Parathyroid adenoma (tissue), 2 donors: ENCODE measurements around the gene CREB3L2.
A peak's percentile ranks its signal among the peaks of the same experiment; 100 is the strongest.

ENCODE experiments used
- H2AFZ ChIP-seq: fragments of 300-600 bp; sonication (generic); one replicate; pipeline ENCODE4 v1.7.0; 2017; ENCODE audit warnings: antibody characterized with exemption, mild to moderate bottlenecking
- H3K27ac ChIP-seq: fragments of 300-600 bp; sonication (generic); one replicate; pipeline ENCODE4 v1.7.0; 2017
- H3K27me3 ChIP-seq: fragments of 300-600 bp; sonication (generic); one replicate; pipeline ENCODE4 v1.7.0; 2017; ENCODE audit warnings: low read length; ENCODE audit not compliant: control insufficient read depth, insufficient read depth
- H3K36me3 ChIP-seq: fragments of 300-600 bp; sonication (generic); one replicate; pipeline ENCODE4 v1.7.0; 2017; ENCODE audit warnings: low read length; ENCODE audit not compliant: control insufficient read depth, insufficient read depth
- H3K4me1 ChIP-seq: fragments of 300-600 bp; sonication (generic); one replicate; pipeline ENCODE4 v1.7.0; 2017; ENCODE audit warnings: control low read depth
- H3K4me2 ChIP-seq: fragments of 300-600 bp; sonication (generic); one replicate; pipeline ENCODE4 v1.7.0; 2017; ENCODE audit warnings: low read length
- H3K4me3 ChIP-seq: fragments of 300-600 bp; sonication (generic); one replicate; pipeline ENCODE4 v1.7.0; 2017; ENCODE audit warnings: low read depth, low read length
- H3K79me2 ChIP-seq: fragments of 300-600 bp; sonication (generic); one replicate; pipeline ENCODE4 v1.7.0; 2017; ENCODE audit warnings: control low read depth
- H3K9ac ChIP-seq: fragments of 300-600 bp; sonication (generic); one replicate; pipeline ENCODE4 v1.7.0; 2017; ENCODE audit warnings: mild to moderate bottlenecking
- H3K9me3 ChIP-seq: fragments of 300-600 bp; sonication (generic); one replicate; pipeline ENCODE4 v1.7.0; 2017; ENCODE audit warnings: low read length; ENCODE audit not compliant: control insufficient read depth
- CTCF ChIP-seq: fragments of 300-600 bp; sonication (generic); IDR thresholded peaks from one replicate; pipeline ENCODE4 v1.7.0; 2017; ENCODE audit warnings: antibody characterized with exemption, mild to moderate bottlenecking
- donor health status: primary hyperparathyroidism.

The CREB3L2 gene

GRCh38 chr7:137916980-137917645 lies 84.8 kb downstream of the CREB3L2 start:
- H2AFZ ChIP-seq: no peak overlapping the region
- TF ChIP-seq CTCF: no peak

GRCh38 chr7:137916564-137916963 lies 85.3 kb downstream of the CREB3L2 start:
- no peak overlapping the region for H3K4me3 ChIP-seq
- H3K9me3 ChIP-seq: no peaks in the 10 kb centered on the region
- peak overlapping the region; percentile 76 for H3K27ac ChIP-seq
- H3K27me3 ChIP-seq: no peaks in the 10 kb centered on the region
- no peak overlapping the region for H3K4me2 ChIP-seq
- no peak overlapping the region for H3K9ac ChIP-seq
- no peak overlapping the region for H2AFZ ChIP-seq
- H3K79me2 ChIP-seq: peaks cover 22% of the 10 kb centered on the region
- no peaks in the 10 kb centered on the region for H3K36me3 ChIP-seq
- peaks cover 16% of the 10 kb centered on the region for H3K4me1 ChIP-seq
- TF ChIP-seq CTCF: no peak

More at GRCh38 chr7:137916980-137917645, 84.8 kb downstream of the CREB3L2 start:
- peaks cover 16% of the 10 kb centered on the region for H3K4me1 ChIP-seq
- H3K27me3 ChIP-seq: no peaks in the 10 kb centered on the region
- H3K36me3 ChIP-seq: no peaks in the 10 kb centered on the region
- H3K4me3 ChIP-seq: no peak overlapping the region
- H3K27ac ChIP-seq: peak overlapping the region; percentile 76
- H3K79me2 ChIP-seq: peaks cover 23% of the 10 kb centered on the region
- H3K4me2 ChIP-seq: no peak overlapping the region
- H3K9ac ChIP-seq: no peak overlapping the region
- H3K9me3 ChIP-seq: no peaks in the 10 kb centered on the region

- H3K9ac ChIP-seq: no peak overlapping the region
- TF ChIP-seq CTCF: no peak
- no peak overlapping the region for H3K4me3 ChIP-seq
- H3K4me1 ChIP-seq: peaks cover 11% of the 10 kb centered on the region
- no peaks in the 10 kb centered on the region for H3K9me3 ChIP-seq
- H3K79me2 ChIP-seq: peaks cover 20% of the 10 kb centered on the region
- no peaks in the 10 kb centered on the region for H3K36me3 ChIP-seq
- H2AFZ ChIP-seq: no peak overlapping the region
- H3K27ac ChIP-seq: no peak overlapping the region
- no peaks in the 10 kb centered on the region for H3K27me3 ChIP-seq
- H3K4me2 ChIP-seq: no peak overlapping the region
These were observed 86.6 kb downstream of the CREB3L2 start for GRCh38 chr7:137915266-137915665.

- H3K4me1 ChIP-seq: peaks cover 11% of the 10 kb centered on the region
- H3K79me2 ChIP-seq: peaks cover 14% of the 10 kb centered on the region
- no peak for TF ChIP-seq CTCF
- no peaks in the 10 kb centered on the region for H3K9me3 ChIP-seq
- no peak overlapping the region for H2AFZ ChIP-seq
- no peak overlapping the region for H3K9ac ChIP-seq
- no peak overlapping the region for H3K27ac ChIP-seq
- no peaks in the 10 kb centered on the region for H3K36me3 ChIP-seq
- H3K4me3 ChIP-seq: no peak overlapping the region
- H3K27me3 ChIP-seq: no peaks in the 10 kb centered on the region
- H3K4me2 ChIP-seq: no peak overlapping the region
These were observed 87.9 kb downstream of the CREB3L2 start for GRCh38 chr7:137913985-137914384.

GRCh38 chr7:137909042-137909441 lies 92.8 kb downstream of the CREB3L2 start:
- Histone ChIP-seq H3K4me3 (no peak overlapping the region), H3K4me1 (no peaks in the 10 kb centered on the region), H3K79me2 (peaks cover 11% of the 10 kb centered on the region), H3K27ac (no peak overlapping the region), H3K9me3 (no peaks in the 10 kb centered on the region), H3K36me3 (no peaks in the 10 kb centered on the region), H3K4me2 (no peak overlapping the region), H3K9ac (no peak overlapping the region), H3K27me3 (no peaks in the 10 kb centered on the region), H2AFZ (no peak overlapping the region)
- no peak for TF ChIP-seq CTCF
